ENCODE results near the gene DLX2. TPM values are rescaled to one million over a fixed set of nuclear protein-coding genes. Genes with fewer than 3 reads are reported as not detected.

Gene DLX2
- total and polyA plus RNA-seq, 10 of the 15 experiments (the other 5 are each of a cell fraction or from before 2014, with no cell fraction given), result 0.03 TPM; not detected in 9

GRCh38 chr2:172107690-172108586 lies 5.2 kb upstream of the DLX2 start:
- ChIA-PET CTCF (interaction anchor here (1.4 to 9.9 kb wide), 3 partner anchors 296 to 405 kb away, joined by 3 to 212 read pairs (median 48); no protein-coding TSS in a partner anchor), RAD21 (ENCODE audit: unreplicated experiment) (interaction anchor here (2.4 kb wide), 1 partner anchor 400 kb away, joined by 9 read pairs; no protein-coding TSS in a partner anchor), POLR2A (interaction anchor here (0.6 kb wide), 1 partner anchor 409 kb away, joined by 4 read pairs; no protein-coding TSS in a partner anchor), SMC1A (ENCODE audit: uncharacterized antibody, unreplicated experiment) (interaction anchor here (0.7 to 7.0 kb wide), 5 partner anchors 19 to 520 kb away, joined by 3 to 111 read pairs (median 6); no protein-coding TSS in a partner anchor)
- Histone ChIP-seq H3K4me3 (no peak overlapping the region), H3K36me3 (ENCODE audit: control insufficient read depth in 2 of 2, insufficient read depth in 2 of 2, low read length in 1 of 2) (no peaks in the 10 kb centered on the region), H3K27me3 (replicated peaks in 1 of 2; ENCODE audit: control insufficient read depth in 2 of 2, insufficient read depth in 2 of 2, low read length in 1 of 2) (peaks cover 7 to 13% of the 10 kb centered on the region in 2 experiments; a peak in 3 of 4 replicates), H2AFZ (ENCODE audit: control insufficient read depth, low read depth, low read length) (no peak overlapping the region; the same call in 1 of the 2 replicates), H3K4me1 (ENCODE audit: control insufficient read depth, insufficient read depth, low read length) (peaks cover 9% of the 10 kb centered on the region), H3K4me2 (ENCODE audit: control insufficient read depth, insufficient read depth) (no peak overlapping the region), H4K20me1 (ENCODE audit: control insufficient read depth, insufficient read depth) (no peaks in the 10 kb centered on the region), H3K79me2 (ENCODE audit: control insufficient read depth, insufficient read depth, low read length) (no peaks in the 10 kb centered on the region), H3K9ac (ENCODE audit: control insufficient read depth, insufficient read depth, low read length) (no peak overlapping the region), H3K9me3 (replicated peaks; ENCODE audit: control insufficient read depth, insufficient read depth, low read length) (no peaks in the 10 kb centered on the region), H3K27ac (ENCODE audit: control insufficient read depth, insufficient read depth) (no peak overlapping the region)
- DNase-seq (ENCODE audit: low read depth, low spot score) (no peak), FAIRE-seq (no peak), ATAC-seq (no peak)
- no TSS peak for BruUV-seq (replicated peaks)
- intact Hi-C loops (cut with micrococcal nuclease; ENCODE audit: unreplicated experiment) (loop anchor here (10.0 kb wide), 1 partner anchor 153 kb away; no protein-coding TSS in a partner anchor), in situ Hi-C loops (cut with MboI) (loop anchor here (5.0 to 25.0 kb wide), 4 partner anchors 296 to 1133 kb away; no protein-coding TSS in a partner anchor)
- WGBS (ENCODE audit: insufficient coverage, insufficient replicate concordance, low lambda C conversion rate, missing lambda C conversion rate), result 35% methylated on average over 49 of the region's 51 CpGs
- TF ChIP-seq KAT2A (conservative IDR thresholded peaks at IDR 0.05; ENCODE audit: control insufficient read depth, low read depth, low read length) (no peak), CEBPB (IDR thresholded peaks at IDR 0.05; ENCODE audit: borderline replicate concordance in 1 of 2, low read depth in 2 of 2, low read length in 2 of 2) (no peak), BRCA1 (IDR thresholded peaks at IDR 0.05; ENCODE audit: low read depth, low read length) (no peak), NBN (IDR thresholded peaks at IDR 0.05) (no peak), ETV6 (conservative IDR thresholded peaks at IDR 0.05 in 1 of 2, IDR thresholded peaks at IDR 0.05 in 1 of 2; ENCODE audit: borderline replicate concordance in 1 of 2, low read depth in 1 of 2) (no peak), MEF2B (IDR thresholded peaks at IDR 0.05; ENCODE audit: partially characterized antibody, poor library complexity, severe bottlenecking) (no peak), POU2F2 (IDR thresholded peaks at IDR 0.05; ENCODE audit: borderline replicate concordance, low read depth, low read length) (no peak), CUX1 (IDR thresholded peaks at IDR 0.05; ENCODE audit: insufficient replicate concordance, low read depth, low read length) (no peak), SREBF1 (IDR thresholded peaks at IDR 0.05; ENCODE audit: low read length) (no peak), BCL3 (IDR thresholded peaks at IDR 0.05; ENCODE audit: borderline replicate concordance, insufficient read depth, low read depth, low read length, poor library complexity, severe bottlenecking) (no peak), FOXM1 (IDR thresholded peaks at IDR 0.05; ENCODE audit: low read depth, low read length) (no peak), CBX5 (IDR thresholded peaks at IDR 0.05; ENCODE audit: low read depth) (no peak), BMI1 (IDR thresholded peaks at IDR 0.05; ENCODE audit: borderline replicate concordance) (no peak), JUND (IDR thresholded peaks at IDR 0.05; ENCODE audit: low read depth, low read length) (no peak), PML (IDR thresholded peaks at IDR 0.05; ENCODE audit: low read length) (no peak), RB1 (IDR thresholded peaks at IDR 0.05; ENCODE audit: borderline replicate concordance) (no peak)
